Fibroblast of villous mesenchyme (primary cell): ENCODE results near the gene CBX1. TPM values are rescaled to one million over a fixed set of nuclear protein-coding genes. Genes with fewer than 3 reads are reported as not detected.

Source experiments
- DNase-seq: peaks from one replicate; pipeline ENCODE4 v3.0.0-alpha.2; 2010; ENCODE audit warnings: low read depth
- H3K4me3 ChIP-seq: 2 replicates; pipeline ENCODE4 v1.5.1; 2011; ENCODE audit warnings: low read depth, mild to moderate bottlenecking, low read length
- total RNA-seq: library from RNA; depleted of rRNA; stranded (reverse); fragments of >200 nt; gene quantifications from 2 replicates; pipeline ENCODE4 v1.2.3, GENCODE V29; 2012
- TF ChIP-seq, protein P1 (sequence below): IDR thresholded peaks from 2 replicates; pipeline ENCODE4 v1.5.1; 2012; ENCODE audit warnings: low read depth, mild to moderate bottlenecking, low read length; ENCODE audit not compliant: insufficient read depth

CBX1 gene
- total RNA-seq, 1 donor = 60.9 TPM

DNA sequence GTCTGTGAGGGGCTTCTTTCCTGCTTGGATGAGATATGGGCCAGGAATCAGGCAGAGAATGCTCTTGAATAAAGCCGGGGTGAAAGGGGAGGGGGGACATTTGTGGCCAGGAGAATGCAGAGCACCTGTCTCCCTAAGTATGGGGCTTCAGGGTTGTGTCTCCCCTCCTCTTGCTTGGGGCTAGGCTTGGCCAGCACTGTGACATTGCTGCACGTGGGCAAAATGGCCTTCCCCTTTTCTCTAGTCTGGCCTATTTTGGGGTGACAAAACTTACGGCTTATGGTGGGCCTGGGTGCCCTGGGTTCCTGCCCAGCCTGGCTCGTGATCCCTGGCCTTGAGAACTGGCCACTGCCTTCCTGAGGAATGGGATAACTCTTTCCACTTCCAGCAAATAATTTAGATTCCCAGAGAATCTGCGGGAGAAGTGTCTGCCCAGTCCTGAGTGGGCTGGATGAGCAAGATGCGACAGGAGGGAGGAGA, 47.5 kb downstream of the CBX1 start:
- TF ChIP-seq, protein P1, sequence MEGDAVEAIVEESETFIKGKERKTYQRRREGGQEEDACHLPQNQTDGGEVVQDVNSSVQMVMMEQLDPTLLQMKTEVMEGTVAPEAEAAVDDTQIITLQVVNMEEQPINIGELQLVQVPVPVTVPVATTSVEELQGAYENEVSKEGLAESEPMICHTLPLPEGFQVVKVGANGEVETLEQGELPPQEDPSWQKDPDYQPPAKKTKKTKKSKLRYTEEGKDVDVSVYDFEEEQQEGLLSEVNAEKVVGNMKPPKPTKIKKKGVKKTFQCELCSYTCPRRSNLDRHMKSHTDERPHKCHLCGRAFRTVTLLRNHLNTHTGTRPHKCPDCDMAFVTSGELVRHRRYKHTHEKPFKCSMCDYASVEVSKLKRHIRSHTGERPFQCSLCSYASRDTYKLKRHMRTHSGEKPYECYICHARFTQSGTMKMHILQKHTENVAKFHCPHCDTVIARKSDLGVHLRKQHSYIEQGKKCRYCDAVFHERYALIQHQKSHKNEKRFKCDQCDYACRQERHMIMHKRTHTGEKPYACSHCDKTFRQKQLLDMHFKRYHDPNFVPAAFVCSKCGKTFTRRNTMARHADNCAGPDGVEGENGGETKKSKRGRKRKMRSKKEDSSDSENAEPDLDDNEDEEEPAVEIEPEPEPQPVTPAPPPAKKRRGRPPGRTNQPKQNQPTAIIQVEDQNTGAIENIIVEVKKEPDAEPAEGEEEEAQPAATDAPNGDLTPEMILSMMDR = no peak
- peak overlapping the region; percentile 50 for H3K4me3 ChIP-seq

DNA sequence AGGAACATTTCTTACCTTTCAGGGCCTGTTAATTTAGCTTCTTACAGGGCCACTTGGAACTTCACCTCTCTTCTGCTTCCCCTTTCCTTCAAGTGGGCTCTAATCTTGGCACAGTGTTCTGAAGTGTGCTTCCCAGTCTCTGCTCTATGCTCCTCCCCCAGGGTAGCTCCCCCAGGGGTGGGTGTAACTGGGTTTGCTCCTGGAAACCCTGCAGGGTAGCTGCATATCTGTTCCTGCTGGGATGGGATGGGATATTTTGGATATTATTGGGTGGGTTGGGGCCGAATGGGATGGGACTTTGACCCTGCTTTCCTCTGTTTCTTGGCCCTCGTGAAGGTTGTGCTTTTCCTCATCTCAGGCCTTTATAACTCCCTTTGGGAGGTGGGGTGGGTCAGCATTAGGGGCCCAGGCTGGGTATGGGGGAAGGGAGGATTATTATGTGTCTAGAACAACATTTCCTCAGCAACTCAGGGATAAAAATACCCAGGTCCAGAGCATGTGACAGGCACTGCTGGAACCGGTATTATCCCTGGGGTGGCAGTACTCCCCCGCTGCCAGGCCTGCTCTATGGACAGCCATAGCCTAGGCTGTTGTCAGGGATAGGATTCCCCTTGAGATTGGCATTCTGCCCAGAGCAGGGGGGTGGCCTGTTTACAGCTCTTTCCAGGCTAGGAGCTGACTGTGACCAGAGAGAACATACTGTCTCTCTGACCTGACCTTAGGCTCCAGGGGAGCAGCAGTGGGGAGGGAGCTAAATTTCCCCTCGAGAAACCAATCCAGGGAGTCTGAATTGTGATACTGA, 48.1 kb downstream of the CBX1 start:
- peak overlapping the region; percentile 50 for H3K4me3 ChIP-seq
- peak; percentile 75 for DNase-seq
- TF ChIP-seq, protein P1 = no peak

More for the DNA sequence above, 47.5 kb downstream of the CBX1 start:
- DNase-seq = no peak

DNA sequence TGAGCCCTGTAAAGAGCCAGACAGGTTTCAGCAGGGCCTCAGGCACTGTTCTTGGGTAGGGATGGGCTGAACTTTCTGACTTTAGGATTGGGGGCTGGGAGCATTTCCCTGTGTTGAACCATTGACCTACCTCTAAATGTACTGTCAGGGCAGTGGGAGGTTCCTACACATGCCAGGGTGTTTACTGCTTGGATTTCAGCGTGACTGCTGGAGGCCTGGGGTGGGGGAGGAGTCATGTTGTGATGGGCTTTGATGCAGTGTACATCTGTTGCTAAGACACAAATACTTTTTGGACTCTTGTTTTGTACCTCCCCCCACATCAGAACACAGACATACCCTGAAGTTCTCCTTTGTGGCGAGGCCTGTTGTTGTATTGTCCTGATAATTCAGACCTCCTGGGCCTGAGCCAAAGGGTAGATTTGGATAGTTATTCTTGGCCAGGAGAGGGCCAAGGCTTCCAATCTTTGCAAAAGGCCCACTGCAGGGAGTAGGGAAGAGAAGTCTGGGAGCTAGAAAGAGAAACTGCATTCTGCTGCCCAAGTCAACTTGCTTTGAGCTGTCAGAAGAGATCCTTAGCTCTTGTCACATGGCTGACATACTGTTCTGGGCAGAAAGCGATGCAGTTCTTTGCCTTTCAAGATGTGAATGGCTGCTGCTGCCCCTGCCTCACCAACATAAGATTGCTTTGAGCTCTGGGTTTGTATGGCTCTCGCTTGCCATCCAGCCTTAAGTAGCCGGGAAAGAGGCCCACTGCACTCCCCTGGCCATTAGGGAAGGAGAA, 49.4 kb downstream of the CBX1 start:
- TF ChIP-seq, protein P1 = peak; percentile 30
- DNase-seq = peak; percentile 92
- peak overlapping the region; percentile 50 for H3K4me3 ChIP-seq

DNA sequence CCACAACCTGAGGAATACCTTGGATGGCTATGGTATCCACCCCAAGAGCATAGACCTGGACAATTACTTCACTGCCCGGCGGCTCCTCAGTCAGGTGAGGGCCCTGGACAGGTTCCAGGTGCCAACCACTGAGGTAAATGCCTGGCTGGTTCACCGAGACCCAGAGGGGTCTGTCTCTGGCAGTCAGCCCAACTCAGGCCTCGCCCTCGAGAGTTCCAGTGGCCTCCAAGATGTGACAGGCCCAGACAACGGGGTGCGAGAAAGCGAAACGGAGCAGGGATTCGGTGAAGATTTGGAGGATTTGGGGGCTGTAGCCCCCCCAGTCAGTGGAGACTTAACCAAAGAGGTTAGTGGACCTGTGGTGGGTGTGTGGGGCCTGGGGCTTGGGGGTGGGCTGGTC, 50.0 kb downstream of the CBX1 start:
- DNase-seq = no peak
- H3K4me3 ChIP-seq = peak overlapping the region; percentile 50
- TF ChIP-seq, protein P1 = no peak

DNA sequence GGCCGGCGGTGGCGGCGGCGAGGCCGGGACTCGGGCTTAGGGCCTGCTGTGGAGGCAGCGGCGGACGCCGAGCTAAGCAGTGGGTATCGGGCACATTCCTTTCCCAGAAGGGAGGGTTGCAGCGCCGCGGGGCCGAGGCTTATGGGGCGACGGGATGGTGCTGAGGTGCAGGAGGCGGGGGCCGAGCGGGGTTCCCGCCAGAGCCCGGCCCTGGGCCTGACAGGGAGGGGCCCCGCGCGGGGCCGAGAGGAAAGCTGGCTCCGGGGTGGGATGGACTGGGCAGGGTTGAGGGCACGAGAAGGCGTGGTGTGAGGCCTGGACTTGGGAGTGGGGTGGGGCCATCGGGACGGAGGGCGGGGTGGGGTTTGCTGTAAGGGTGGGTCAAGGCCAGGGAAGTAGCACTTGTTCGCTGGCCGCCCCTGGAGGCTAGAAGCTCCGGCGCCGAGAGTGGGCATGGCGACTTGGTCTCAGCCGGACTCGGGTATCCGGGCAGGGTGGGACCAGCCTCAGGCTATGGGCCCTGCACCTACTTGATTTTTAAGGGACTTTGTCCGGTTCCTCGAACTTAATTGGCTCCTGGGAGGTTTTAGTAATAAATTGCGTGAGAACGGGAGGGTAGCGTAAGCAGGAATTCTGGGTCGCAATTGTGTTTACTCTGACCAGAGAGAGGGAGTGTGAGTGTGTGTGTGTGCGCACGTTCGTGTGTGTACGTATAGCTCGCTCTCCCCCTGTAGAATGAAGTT, 52.7 kb downstream of the CBX1 start:
- peak; percentile 95 for DNase-seq
- TF ChIP-seq, protein P1 = no peak
- peak overlapping the region; percentile 87 for H3K4me3 ChIP-seq

DNA sequence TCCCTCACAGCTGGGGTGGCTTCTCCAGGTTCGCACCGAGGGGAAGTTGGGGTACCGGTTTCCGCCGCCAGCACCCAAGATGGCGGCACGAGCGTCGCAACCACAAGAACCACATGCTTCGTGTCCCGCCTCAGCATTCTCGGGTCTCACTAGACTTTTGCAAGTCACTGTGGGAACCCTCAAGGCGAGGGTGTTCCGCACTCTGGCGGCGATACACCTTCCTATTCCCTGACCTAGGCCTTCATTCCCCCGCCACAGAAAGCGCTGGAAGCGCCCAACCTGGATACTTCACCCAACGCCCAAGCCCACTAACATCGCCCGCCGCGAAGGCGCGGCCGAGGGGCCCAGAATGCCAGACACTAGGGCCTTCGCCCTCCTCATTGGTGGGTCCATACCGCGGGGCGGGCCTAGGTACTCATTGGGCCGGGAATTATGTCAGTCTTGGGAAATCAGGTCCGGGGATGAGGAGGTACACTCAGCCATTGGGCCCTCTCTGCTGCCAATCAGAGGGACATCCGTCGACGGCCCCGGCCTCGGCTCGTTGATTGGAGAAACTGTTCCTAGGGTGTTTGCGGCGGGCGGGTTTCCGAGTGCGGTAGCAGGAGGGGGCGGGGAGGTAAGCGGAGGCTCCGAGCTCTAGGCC, 53.4 kb downstream of the CBX1 start, which contains the start of gene NFE2L1:
NFE2L1 (plus strand) TSS at position 619 of the 643 bp plus-strand sequence. CDS start 2,760 bp downstream, outside the sequence.
- DNase-seq = peak; percentile 100
- peak within 1 kb of the TSS; percentile 87 for H3K4me3 ChIP-seq
- TF ChIP-seq, protein P1 = no peak
